ENCODE measurements around the gene SLC19A1. TPM values are rescaled to one million over a fixed set of nuclear protein-coding genes. Genes with fewer than 3 reads are reported as not detected.

Gene SLC19A1
- total RNA-seq, 1 donor from 2014 or later, result 53.3 TPM

- Mint-ChIP-seq H3K4me1 (ENCODE audit: low read depth, unreplicated experiment) (peaks cover 11% of the 10 kb centered on the region), H3K4me3 (ENCODE audit: unreplicated experiment) (no peak overlapping the region), H3K27ac (ENCODE audit: unreplicated experiment) (no peak overlapping the region), H3K36me3 (ENCODE audit: unreplicated experiment) (no peaks in the 10 kb centered on the region), H3K9me3 (ENCODE audit: unreplicated experiment) (peaks cover 5% of the 10 kb centered on the region), H3K27me3 (ENCODE audit: unreplicated experiment) (peaks cover 8% of the 10 kb centered on the region)
- no peak for TF ChIP-seq CTCF (IDR thresholded peaks at IDR 0.05; ENCODE audit: partially characterized antibody, unreplicated experiment)
- peak; percentile 16 for DNase-seq
Observed at GRCh38 chr21:45538381-45539045, 3.7 kb downstream of the SLC19A1 start.

- H3K36me3 Mint-ChIP-seq (ENCODE audit: unreplicated experiment), result no peaks in the 10 kb centered on the region
- H3K4me3 Mint-ChIP-seq (ENCODE audit: unreplicated experiment), result no peak overlapping the region
- H3K9me3 Mint-ChIP-seq (ENCODE audit: unreplicated experiment), result peaks cover 5% of the 10 kb centered on the region
Observed at GRCh38 chr21:45537746-45538291, 4.4 kb downstream of the SLC19A1 start.

GRCh38 chr21:45537111-45537745 is 5.0 kb downstream of the SLC19A1 start:
- TF ChIP-seq CTCF (IDR thresholded peaks at IDR 0.05; ENCODE audit: partially characterized antibody, unreplicated experiment), result no peak
- Mint-ChIP-seq H3K27ac (ENCODE audit: unreplicated experiment) (no peak overlapping the region), H3K27me3 (ENCODE audit: unreplicated experiment) (peaks cover 10% of the 10 kb centered on the region), H3K4me1 (ENCODE audit: low read depth, unreplicated experiment) (peaks cover 11% of the 10 kb centered on the region), H3K4me3 (ENCODE audit: unreplicated experiment) (no peak overlapping the region), H3K36me3 (ENCODE audit: unreplicated experiment) (no peaks in the 10 kb centered on the region), H3K9me3 (ENCODE audit: unreplicated experiment) (peaks cover 8% of the 10 kb centered on the region)
- DNase-seq, result peak; percentile 17

More at GRCh38 chr21:45537746-45538291, 4.4 kb downstream of the SLC19A1 start:
- TF ChIP-seq CTCF (IDR thresholded peaks at IDR 0.05; ENCODE audit: partially characterized antibody, unreplicated experiment), result no peak
- DNase-seq, result no peak
- Mint-ChIP-seq H3K4me1 (ENCODE audit: low read depth, unreplicated experiment) (peaks cover 11% of the 10 kb centered on the region), H3K27ac (ENCODE audit: unreplicated experiment) (no peak overlapping the region), H3K27me3 (ENCODE audit: unreplicated experiment) (peaks cover 8% of the 10 kb centered on the region)

- DNase-seq, result peak; percentile 39
- TF ChIP-seq CTCF (IDR thresholded peaks at IDR 0.05; ENCODE audit: partially characterized antibody, unreplicated experiment), result no peak
- H3K9me3 Mint-ChIP-seq (ENCODE audit: unreplicated experiment), result peaks cover 8% of the 10 kb centered on the region
- H3K27ac Mint-ChIP-seq (ENCODE audit: unreplicated experiment), result no peak overlapping the region
- H3K4me1 Mint-ChIP-seq (ENCODE audit: low read depth, unreplicated experiment), result peaks cover 11% of the 10 kb centered on the region
- peaks cover 10% of the 10 kb centered on the region for H3K27me3 Mint-ChIP-seq (ENCODE audit: unreplicated experiment)
- H3K4me3 Mint-ChIP-seq (ENCODE audit: unreplicated experiment), result no peak overlapping the region
- H3K36me3 Mint-ChIP-seq (ENCODE audit: unreplicated experiment), result no peaks in the 10 kb centered on the region
Observed at GRCh38 chr21:45536301-45537081, 5.7 kb downstream of the SLC19A1 start.
